Astrocyte (in vitro differentiated cells and primary cell): Measurements from ENCODE around the gene PLA2G4D. TPM values are rescaled to one million over a fixed set of nuclear protein-coding genes. Genes with fewer than 3 reads are reported as not detected.

Experiments
- DNase-seq: peaks from one replicate; pipeline ENCODE4 v3.0.0-alpha.2; 2010; ENCODE audit warnings: low read depth
- FAIRE-seq: peaks from 2 replicates; lab custom pipeline; 2011; peaks lifted over from hg19 to GRCh38; lab: Jason Lieb, UNC
- H2AFZ ChIP-seq: 2 replicates; pipeline ENCODE4 v1.6.0; 2012; ENCODE audit warnings: low read depth, low read length, inconsistent platforms
- H3K27ac ChIP-seq: 2 replicates; pipeline ENCODE4 v1.5.1; 2011; ENCODE audit warnings: low read depth, low read length, inconsistent platforms
- H3K27me3 ChIP-seq: 2 replicates; pipeline ENCODE4 v1.6.0; 2011; ENCODE audit warnings: low read length, inconsistent platforms; ENCODE audit not compliant: insufficient read depth
- H3K36me3 ChIP-seq: 2 replicates; pipeline ENCODE4 v1.5.1; 2011; ENCODE audit warnings: low read length, inconsistent platforms; ENCODE audit not compliant: insufficient read depth
- H3K4me1 ChIP-seq: 2 replicates; pipeline ENCODE4 v1.5.1; 2011; ENCODE audit warnings: low read length, inconsistent platforms; ENCODE audit not compliant: insufficient read depth
- H3K4me2 ChIP-seq: 2 replicates; pipeline ENCODE4 v1.6.0; 2012; ENCODE audit warnings: low read length, inconsistent platforms
- H3K4me3 ChIP-seq: 2 replicates; pipeline ENCODE4 v1.5.1; 2011; ENCODE audit warnings: low read depth, mild to moderate bottlenecking, low read length, inconsistent platforms; ENCODE audit not compliant: insufficient read depth
- H3K79me2 ChIP-seq: 2 replicates; pipeline ENCODE4 v1.6.0; 2012; ENCODE audit warnings: mild to moderate bottlenecking, low read length, inconsistent platforms; ENCODE audit not compliant: insufficient read depth
- H3K9ac ChIP-seq: 2 replicates; pipeline ENCODE4 v1.6.0; 2012; ENCODE audit warnings: mild to moderate bottlenecking, low read length, inconsistent platforms
- H3K9me3 ChIP-seq: 2 replicates; pipeline ENCODE4 v1.5.1; 2012; ENCODE audit warnings: low read depth, mild to moderate bottlenecking, low read length, inconsistent platforms; ENCODE audit not compliant: insufficient read depth
- H4K20me1 ChIP-seq: 2 replicates; pipeline ENCODE4 v1.6.0; 2012; ENCODE audit warnings: low read length, inconsistent platforms; ENCODE audit not compliant: insufficient read depth
- H3K27ac Mint-ChIP-seq: one replicate; pipeline ENCODE4 v1.8.0; 2021; ENCODE audit warnings: mild to moderate bottlenecking, mixed read lengths; ENCODE audit not compliant: unreplicated experiment
- H3K27me3 Mint-ChIP-seq: one replicate; pipeline ENCODE4 v1.8.0; 2021; ENCODE audit warnings: low read depth, mixed read lengths; ENCODE audit not compliant: unreplicated experiment
- H3K36me3 Mint-ChIP-seq: one replicate; pipeline ENCODE4 v1.8.0; 2021; ENCODE audit warnings: low read depth, mixed read lengths; ENCODE audit not compliant: unreplicated experiment
- H3K4me1 Mint-ChIP-seq: one replicate; pipeline ENCODE4 v1.8.0; 2021; ENCODE audit warnings: low read depth, mixed read lengths; ENCODE audit not compliant: unreplicated experiment
- H3K4me3 Mint-ChIP-seq: one replicate; pipeline ENCODE4 v1.8.0; 2021; ENCODE audit warnings: mild to moderate bottlenecking, moderate library complexity, mixed read lengths; ENCODE audit not compliant: unreplicated experiment
- H3K9me3 Mint-ChIP-seq: one replicate; pipeline ENCODE4 v1.8.0; 2021; ENCODE audit warnings: mild to moderate bottlenecking, mixed read lengths; ENCODE audit not compliant: unreplicated experiment
- EZH2 ChIP-seq: IDR thresholded peaks from 2 replicates; pipeline ENCODE4 v1.6.1; 2012; ENCODE audit warnings: mild to moderate bottlenecking, low read length, inconsistent platforms; ENCODE audit not compliant: insufficient read depth
- total RNA-seq: library from RNA; stranded (reverse); gene quantifications from 2 replicates; pipeline ENCODE4 v1.2.1, GENCODE V29; 2021
- TF ChIP-seq, protein P1 (sequence below): IDR thresholded peaks from 2 replicates; pipeline ENCODE4 v1.5.1; 2011; ENCODE audit warnings: low read depth, mild to moderate bottlenecking, inconsistent platforms, low read length, moderate library complexity; ENCODE audit not compliant: insufficient read depth

PLA2G4D gene
- total RNA-seq, 1 donor from 2014 or later, result not detected

GRCh38 chr15:42070976-42071350 lies 23.4 kb downstream of the PLA2G4D start:
- H3K4me1 ChIP-seq, result no peaks in the 10 kb centered on the region
- H3K27me3 ChIP-seq, result peaks cover 11% of the 10 kb centered on the region
- no peak overlapping the region for H2AFZ ChIP-seq
- H3K27ac ChIP-seq, result no peak overlapping the region
- H3K9me3 ChIP-seq, result no peaks in the 10 kb centered on the region
- H3K36me3 ChIP-seq, result no peaks in the 10 kb centered on the region
- FAIRE-seq (no peak), DNase-seq (no peak)
- TF ChIP-seq, protein P1, sequence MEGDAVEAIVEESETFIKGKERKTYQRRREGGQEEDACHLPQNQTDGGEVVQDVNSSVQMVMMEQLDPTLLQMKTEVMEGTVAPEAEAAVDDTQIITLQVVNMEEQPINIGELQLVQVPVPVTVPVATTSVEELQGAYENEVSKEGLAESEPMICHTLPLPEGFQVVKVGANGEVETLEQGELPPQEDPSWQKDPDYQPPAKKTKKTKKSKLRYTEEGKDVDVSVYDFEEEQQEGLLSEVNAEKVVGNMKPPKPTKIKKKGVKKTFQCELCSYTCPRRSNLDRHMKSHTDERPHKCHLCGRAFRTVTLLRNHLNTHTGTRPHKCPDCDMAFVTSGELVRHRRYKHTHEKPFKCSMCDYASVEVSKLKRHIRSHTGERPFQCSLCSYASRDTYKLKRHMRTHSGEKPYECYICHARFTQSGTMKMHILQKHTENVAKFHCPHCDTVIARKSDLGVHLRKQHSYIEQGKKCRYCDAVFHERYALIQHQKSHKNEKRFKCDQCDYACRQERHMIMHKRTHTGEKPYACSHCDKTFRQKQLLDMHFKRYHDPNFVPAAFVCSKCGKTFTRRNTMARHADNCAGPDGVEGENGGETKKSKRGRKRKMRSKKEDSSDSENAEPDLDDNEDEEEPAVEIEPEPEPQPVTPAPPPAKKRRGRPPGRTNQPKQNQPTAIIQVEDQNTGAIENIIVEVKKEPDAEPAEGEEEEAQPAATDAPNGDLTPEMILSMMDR, result no peak
- no peak for TF ChIP-seq EZH2
- peaks cover 27% of the 10 kb centered on the region for H3K27me3 Mint-ChIP-seq
- no peak overlapping the region for H3K4me3 ChIP-seq
- H4K20me1 ChIP-seq, result no peaks in the 10 kb centered on the region
- peaks cover 7% of the 10 kb centered on the region for H3K9me3 Mint-ChIP-seq
- H3K27ac Mint-ChIP-seq, result no peak overlapping the region
- no peak overlapping the region for H3K4me3 Mint-ChIP-seq
- no peaks in the 10 kb centered on the region for H3K36me3 Mint-ChIP-seq
- peaks cover 5% of the 10 kb centered on the region for H3K4me1 Mint-ChIP-seq
- H3K9ac ChIP-seq, result no peak overlapping the region
- no peaks in the 10 kb centered on the region for H3K79me2 ChIP-seq
- H3K4me2 ChIP-seq, result no peak overlapping the region

GRCh38 chr15:42070279-42070975 lies 23.9 kb downstream of the PLA2G4D start:
- H3K4me2 ChIP-seq, result no peak overlapping the region
- H3K36me3 ChIP-seq, result no peaks in the 10 kb centered on the region
- no peak for TF ChIP-seq EZH2
- TF ChIP-seq, protein P1, result no peak
- H3K9ac ChIP-seq, result no peak overlapping the region
- Mint-ChIP-seq H3K27ac (no peak overlapping the region), H3K36me3 (no peaks in the 10 kb centered on the region), H3K4me3 (no peak overlapping the region), H3K9me3 (peaks cover 7% of the 10 kb centered on the region), H3K27me3 (peaks cover 27% of the 10 kb centered on the region), H3K4me1 (peaks cover 8% of the 10 kb centered on the region)
- peaks cover 11% of the 10 kb centered on the region for H3K27me3 ChIP-seq
- H3K79me2 ChIP-seq, result no peaks in the 10 kb centered on the region
- no peak for DNase-seq
- no peaks in the 10 kb centered on the region for H3K9me3 ChIP-seq
- no peak overlapping the region for H3K27ac ChIP-seq
- no peaks in the 10 kb centered on the region for H3K4me1 ChIP-seq
- no peak overlapping the region for H2AFZ ChIP-seq
- no peaks in the 10 kb centered on the region for H4K20me1 ChIP-seq
- FAIRE-seq, result no peak
- H3K4me3 ChIP-seq, result no peak overlapping the region
